Keratinocyte (primary cell): ENCODE results near the gene CDC42EP1.

ENCODE experiments used
- CTCF ChIP-seq, 3 experiments: IDR thresholded peaks in 1 of 3; conservative IDR thresholded peaks in 1 of 3; optimal IDR thresholded peaks in 1 of 3; 2 replicates in 2 of 3; 3 replicates in 1 of 3; pipeline versions ENCODE3 to v1.5.1; 2011; ENCODE audit warnings: low read length in 3 of 3, mild to moderate bottlenecking in 3 of 3, moderate library complexity in 2 of 3, control low read depth in 1 of 3, inconsistent platforms in 1 of 3; ENCODE audit not compliant: insufficient read depth in 2 of 3; ENCODE audit errors: extremely low read depth in 1 of 3
- EZH2 ChIP-seq: IDR thresholded peaks from one replicate; pipeline ENCODE4 v1.6.1; 2012; ENCODE audit warnings: inconsistent platforms, mild to moderate bottlenecking, low read length, moderate library complexity

- TF ChIP-seq CTCF (optimal IDR thresholded peaks at IDR 0.05 in 1 of 3, IDR thresholded peaks at IDR 0.05 in 1 of 3, conservative IDR thresholded peaks at IDR 0.05 in 1 of 3; ENCODE audit: extremely low read depth in 1 of 3, insufficient read depth in 2 of 3, low read length in 3 of 3) (no peak), EZH2 (no peak)
These were observed 30.5 kb upstream of the CDC42EP1 start for GRCh38 chr22:37529652-37530345.
